ENCODE results near the gene GSAP.

DNA sequence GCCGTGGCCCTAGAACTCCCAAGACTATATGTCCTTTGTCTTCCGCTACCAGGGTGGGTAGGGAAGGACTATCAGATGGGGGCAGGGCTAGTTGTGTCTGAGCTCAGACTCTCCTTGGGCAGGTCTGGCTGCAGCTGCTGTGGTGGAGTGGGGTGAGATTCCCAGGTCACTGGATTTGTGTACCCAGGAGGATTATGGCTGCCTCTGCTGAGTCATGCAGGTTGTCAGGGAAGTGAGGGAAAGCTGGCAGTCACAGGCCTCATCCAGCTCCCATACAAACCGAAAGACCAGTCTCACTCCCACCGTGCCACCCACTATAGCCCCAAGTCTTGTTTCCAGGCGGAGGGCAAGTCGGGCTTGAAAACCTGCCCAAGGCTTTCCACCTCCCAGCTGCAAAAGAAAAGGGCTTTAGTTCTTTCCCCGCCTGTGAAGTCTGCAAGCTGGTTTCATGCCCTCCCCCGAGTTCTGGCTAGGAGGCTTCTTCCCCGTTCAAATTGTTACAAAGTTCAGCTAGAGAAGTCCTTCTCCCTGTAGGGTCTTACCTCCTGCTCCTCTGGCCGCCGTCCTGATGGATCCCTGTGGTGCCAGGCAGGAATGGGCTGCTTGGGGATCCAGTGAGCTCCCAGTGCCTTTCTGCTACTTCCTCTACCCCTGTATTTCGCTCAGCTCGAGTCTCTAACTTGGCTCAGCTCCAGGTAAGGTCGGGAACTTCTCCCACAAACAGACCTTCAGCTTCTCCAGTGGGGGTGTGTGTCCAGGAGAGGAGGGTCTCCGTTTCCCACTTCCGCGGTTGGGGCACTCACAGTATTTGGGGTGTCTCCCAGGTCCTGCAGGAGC is 109.7 kb downstream of the GSAP start:
- TF ChIP-seq CTCF (IDR thresholded peaks at IDR 0.05; ENCODE audit: low read length) (no peak), EZH2 (IDR thresholded peaks at IDR 0.05; ENCODE audit: borderline replicate concordance, low read length) (no peak)

Data from OCI-LY1 (cell line).